NOMO-1 treated with dmso at 0.1 percent for 144 hours (cell line): ENCODE measurements around the gene SPDYE16.
"Not testable (repeated sequence)": the region's sequence is repeated elsewhere in the genome, so short reads cannot be mapped to it uniquely, and the experiment has no call there.

Source experiments
- DNase-seq: peaks from one replicate; lab custom pipeline; 2025; ENCODE audit not compliant: unreplicated experiment; lab: John Stamatoyannopoulos, UW

The SPDYE16 gene

GRCh38 chr7:76543197-76543596 lies at the start of gene SPDYE16:
SPDYE16 (minus strand) TSS chr7:76543297; CDS start chr7:76541459, 1,838 bp downstream.
- DNase-seq = not testable (repeated sequence)

- DNase-seq = peak; percentile 28
These were observed 49.6 kb upstream of the SPDYE16 start for GRCh38 chr7:76592694-76593093.

GRCh38 chr7:76591602-76592304 lies 48.7 kb upstream of the SPDYE16 start:
- not testable (repeated sequence) for DNase-seq

- not testable (repeated sequence) for DNase-seq
These were observed 47.9 kb upstream of the SPDYE16 start for GRCh38 chr7:76591033-76591432.

- DNase-seq = not testable (repeated sequence)
These were observed 45.5 kb upstream of the SPDYE16 start for GRCh38 chr7:76588586-76588985.

GRCh38 chr7:76586585-76587315 lies 43.7 kb upstream of the SPDYE16 start:
- not testable (repeated sequence) for DNase-seq

- not testable (repeated sequence) for DNase-seq
These were observed 40.7 kb upstream of the SPDYE16 start for GRCh38 chr7:76583636-76584281.

GRCh38 chr7:76582848-76583631 lies 39.9 kb upstream of the SPDYE16 start:
- peak; percentile 27 for DNase-seq

- DNase-seq = not testable (repeated sequence)
These were observed 33.0 kb upstream of the SPDYE16 start for GRCh38 chr7:76575919-76576655.

GRCh38 chr7:76575431-76575830 lies 32.3 kb upstream of the SPDYE16 start:
- DNase-seq = not testable (repeated sequence)

- DNase-seq = not testable (repeated sequence)
These were observed 29.2 kb upstream of the SPDYE16 start for GRCh38 chr7:76572296-76572695.

- peak; percentile 91 for DNase-seq
These were observed 27.3 kb upstream of the SPDYE16 start for GRCh38 chr7:76570324-76570775.

GRCh38 chr7:76568742-76569141 lies 25.6 kb upstream of the SPDYE16 start:
- not testable (repeated sequence) for DNase-seq

- not testable (repeated sequence) for DNase-seq
These were observed 24.7 kb upstream of the SPDYE16 start for GRCh38 chr7:76567753-76568152.

- not testable (repeated sequence) for DNase-seq
These were observed 24.2 kb upstream of the SPDYE16 start for GRCh38 chr7:76567311-76567710.

GRCh38 chr7:76565001-76565400 lies 21.9 kb upstream of the SPDYE16 start:
- DNase-seq = not testable (repeated sequence)

GRCh38 chr7:76561342-76561741 lies 18.2 kb upstream of the SPDYE16 start:
- not testable (repeated sequence) for DNase-seq

- DNase-seq = not testable (repeated sequence)
These were observed 17.1 kb upstream of the SPDYE16 start for GRCh38 chr7:76560157-76560556.

- not testable (repeated sequence) for DNase-seq
These were observed 16.6 kb upstream of the SPDYE16 start for GRCh38 chr7:76559685-76560084.

GRCh38 chr7:76551992-76552391 lies 8.9 kb upstream of the SPDYE16 start:
- DNase-seq = not testable (repeated sequence)
